GM19239 (cell line): Measurements from ENCODE around the gene CCDC107.
"Not testable (repeated sequence)": the region's sequence is repeated elsewhere in the genome, so short reads cannot be mapped to it uniquely, and the experiment has no call there.

ENCODE experiments used
- DNase-seq: peaks from one replicate; pipeline ENCODE4 v3.0.0; 2011; ENCODE audit warnings: low spot score; ENCODE audit not compliant: insufficient read length
- FAIRE-seq: peaks from 2 replicates; lab custom pipeline; 2011; peaks lifted over from hg19 to GRCh38; lab: Jason Lieb, UNC

CCDC107 gene

DNA sequence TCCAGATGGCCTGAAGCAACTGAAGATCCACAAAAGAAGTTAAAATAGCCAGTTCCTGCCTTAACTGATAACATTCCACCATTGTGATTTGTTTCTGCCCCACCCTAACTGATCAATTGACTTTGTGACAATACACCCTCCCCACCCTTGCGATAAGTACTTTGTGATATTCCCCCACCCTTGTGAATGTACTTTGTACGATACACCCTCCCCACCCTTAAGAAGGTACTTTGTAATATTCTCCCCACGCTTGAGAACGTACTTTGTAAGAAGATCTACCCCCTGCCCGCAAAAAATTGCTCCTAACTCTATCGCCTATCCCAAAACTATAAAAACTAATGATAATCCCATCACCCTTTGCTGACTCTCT, 21.2 kb upstream of the CCDC107 start:
- FAIRE-seq = not testable (repeated sequence)

DNA sequence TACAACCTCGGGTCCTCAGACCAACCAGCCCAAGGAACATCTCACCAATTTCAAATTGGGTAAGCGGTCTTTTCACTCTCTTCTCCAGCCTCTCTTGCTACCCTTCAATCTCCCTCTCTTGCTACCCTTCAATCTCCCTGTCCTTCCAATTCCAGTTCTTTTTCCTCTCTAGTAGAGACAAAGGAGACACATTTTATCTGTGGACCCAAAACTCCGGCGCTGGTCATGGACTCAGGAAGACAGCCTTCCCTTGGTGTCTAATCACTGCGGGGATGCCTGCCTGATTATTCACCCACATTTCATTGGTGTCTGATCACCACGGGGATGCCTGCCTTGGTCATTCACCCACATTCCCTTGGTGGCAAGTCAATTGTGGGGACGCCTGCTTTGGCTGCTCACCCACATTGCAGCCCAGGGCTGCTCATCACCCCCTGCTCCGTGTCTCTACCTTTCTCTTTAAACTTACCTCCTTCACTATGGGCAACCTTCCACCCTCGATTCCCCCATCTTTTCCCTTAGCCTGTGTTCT, 20.6 kb upstream of the CCDC107 start:
- DNase-seq, FAIRE-seq: not testable (repeated sequence)

More for the DNA sequence above, 21.2 kb upstream of the CCDC107 start:
- DNase-seq = not testable (repeated sequence)

DNA sequence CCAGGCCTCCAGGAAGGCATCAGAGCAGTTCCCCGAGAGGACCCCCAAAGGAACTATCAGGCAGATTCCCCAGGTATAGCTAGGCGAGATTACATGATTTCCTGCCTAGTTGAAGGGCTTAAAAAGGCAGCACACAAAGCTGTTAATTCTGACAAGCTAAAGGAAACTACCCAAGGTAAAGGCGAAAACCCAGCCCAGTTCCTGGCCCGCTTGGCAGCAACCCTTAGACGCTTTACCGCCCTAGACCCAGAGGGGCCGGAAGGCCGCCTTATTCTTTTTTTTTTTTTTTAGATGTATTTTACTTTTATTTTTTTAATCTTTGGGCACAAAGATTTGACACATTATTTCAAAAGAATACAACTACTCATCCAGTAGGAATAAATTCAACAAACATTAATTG, 19.3 kb upstream of the CCDC107 start:
- DNase-seq, FAIRE-seq: not testable (repeated sequence)

DNA sequence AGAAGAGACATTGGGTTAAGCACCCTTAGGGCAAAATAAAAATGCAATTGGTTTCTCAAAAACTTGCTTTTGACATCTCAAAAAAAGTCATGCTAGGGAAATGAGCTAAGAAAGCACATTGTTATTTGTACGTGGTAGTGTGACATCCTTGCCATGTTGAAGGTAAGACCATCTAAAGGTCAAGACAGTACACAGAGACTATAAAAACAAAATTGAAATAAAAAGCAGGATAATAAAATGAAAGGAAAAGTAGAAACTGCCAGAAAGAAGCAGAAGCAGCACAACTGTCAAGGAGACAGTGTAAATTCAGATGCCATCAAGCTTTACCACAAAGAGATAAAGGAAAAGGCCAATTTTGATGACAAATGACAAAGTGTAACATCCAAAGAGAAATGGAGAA, 18.9 kb upstream of the CCDC107 start:
- peak; percentile 89 for FAIRE-seq
- not testable (repeated sequence) for DNase-seq

DNA sequence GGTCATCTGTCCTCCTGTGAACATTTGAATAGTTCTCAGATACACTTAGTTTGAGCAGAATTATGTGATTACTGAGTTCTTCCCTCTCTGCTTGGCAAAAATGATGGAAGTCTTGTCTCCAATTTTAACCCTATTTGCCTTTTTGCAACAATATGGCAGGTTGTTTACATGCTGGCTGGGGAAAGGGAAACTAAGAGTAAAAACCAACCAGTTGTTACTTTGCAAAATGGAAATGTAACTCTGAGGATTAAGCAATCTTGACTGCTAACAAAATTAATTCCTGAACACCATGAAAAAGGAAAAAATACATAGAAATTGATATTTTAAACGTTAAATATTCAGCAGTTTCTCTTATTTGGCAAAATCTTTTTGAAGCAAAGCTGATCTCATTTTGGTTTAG, 18.5 kb upstream of the CCDC107 start:
- no peak for FAIRE-seq

DNA sequence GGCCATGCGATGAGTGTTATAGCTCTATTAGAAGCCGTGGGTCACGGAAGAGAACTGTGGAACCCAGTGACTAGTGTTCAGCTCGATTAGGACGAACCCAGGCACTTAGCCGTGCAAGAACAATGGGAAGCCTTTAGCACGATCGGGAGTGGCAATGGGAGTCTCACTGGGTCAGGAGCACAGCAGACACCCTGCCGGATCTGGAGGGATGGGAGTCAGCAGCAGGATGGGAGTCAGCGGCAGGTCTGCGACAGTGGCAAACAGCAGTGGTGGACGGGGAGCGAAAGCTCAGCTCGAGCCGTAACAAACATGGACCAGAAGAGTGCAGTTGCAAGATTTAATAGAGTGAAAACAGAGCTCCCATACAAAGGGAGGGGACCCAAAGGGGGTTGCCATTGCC, 17.7 kb upstream of the CCDC107 start:
- not testable (repeated sequence) for DNase-seq, FAIRE-seq

More for the DNA sequence above, 18.5 kb upstream of the CCDC107 start:
- DNase-seq = no peak

DNA sequence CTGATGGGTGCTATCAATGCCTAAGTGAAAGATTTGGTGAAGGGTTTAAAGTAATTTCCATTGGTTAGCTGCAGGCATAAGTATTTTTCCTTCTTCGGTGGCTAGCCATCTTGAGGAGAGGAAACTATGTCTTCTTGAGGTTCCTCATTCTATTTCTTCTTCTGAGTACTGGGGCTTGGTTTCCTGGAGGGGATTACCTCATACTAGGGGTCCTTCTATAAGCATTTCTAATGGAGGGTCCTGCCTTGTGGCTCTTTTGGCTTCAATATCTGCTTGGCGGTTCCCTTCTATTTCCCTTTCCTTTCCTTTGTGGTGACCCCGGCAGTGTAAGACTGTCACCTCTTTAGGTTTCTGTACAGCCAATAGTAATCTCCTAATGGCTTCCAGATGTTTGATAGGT, 16.6 kb upstream of the CCDC107 start:
- not testable (repeated sequence) for DNase-seq, FAIRE-seq

DNA sequence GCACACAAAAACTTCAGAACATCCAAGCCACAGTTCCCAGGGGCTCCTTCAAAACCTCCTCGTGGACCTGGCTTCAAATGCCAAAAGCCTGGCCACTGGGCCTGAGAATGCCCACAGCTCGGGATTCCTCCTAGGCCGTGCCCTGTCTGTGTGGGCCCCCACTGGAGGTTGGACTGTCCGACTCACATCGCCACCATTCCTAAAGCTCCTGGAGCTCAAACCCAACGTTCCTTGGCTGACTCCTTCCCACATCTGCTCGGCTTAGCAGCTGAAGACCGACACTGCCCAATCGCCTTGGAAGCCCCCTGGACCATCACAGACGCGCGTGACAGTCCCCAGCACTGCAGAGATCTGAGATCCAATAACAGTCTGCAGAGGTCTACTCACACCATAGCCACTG, 15.0 kb upstream of the CCDC107 start:
- DNase-seq (no peak), FAIRE-seq (no peak)

DNA sequence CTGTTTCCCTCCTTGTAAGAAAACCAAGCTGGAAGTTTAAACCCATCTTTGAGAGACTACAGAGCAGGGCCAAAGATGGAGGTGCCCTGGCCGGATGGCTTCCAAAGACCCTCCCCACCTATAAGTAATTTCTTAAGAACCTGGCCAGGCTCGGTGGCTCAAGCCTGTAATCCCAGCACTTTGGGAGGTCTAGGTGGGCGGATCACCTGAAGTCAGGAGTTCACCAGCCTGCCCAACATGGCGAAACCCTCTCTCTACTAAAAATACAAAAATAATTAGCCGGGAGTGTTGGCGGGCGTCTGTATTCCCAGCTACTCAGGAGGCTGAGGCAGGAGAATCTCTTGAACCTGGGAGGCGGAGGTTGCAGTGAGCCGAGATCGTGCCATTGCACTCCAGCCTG, 12.4 kb upstream of the CCDC107 start:
- not testable (repeated sequence) for DNase-seq, FAIRE-seq

DNA sequence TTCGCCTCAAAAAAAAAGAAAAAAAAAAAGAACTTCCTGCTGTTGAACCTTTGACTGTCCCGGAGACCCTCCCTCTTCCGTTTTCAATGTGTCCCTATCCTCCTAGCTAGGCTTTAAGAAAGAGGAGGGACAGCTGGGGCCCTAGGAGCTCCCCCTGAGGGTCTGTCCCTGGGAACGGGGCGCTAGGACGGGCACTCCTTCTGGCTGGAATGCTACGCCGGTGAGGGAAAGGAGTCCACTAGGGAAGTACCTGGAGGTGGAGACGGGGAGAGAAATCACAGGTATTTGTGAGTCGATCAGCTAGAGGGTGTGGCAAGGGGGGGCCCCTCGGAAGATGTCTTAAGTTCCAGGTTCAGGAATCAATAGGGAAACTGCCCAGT, 11.9 kb upstream of the CCDC107 start:
- FAIRE-seq (no peak), DNase-seq (no peak)

DNA sequence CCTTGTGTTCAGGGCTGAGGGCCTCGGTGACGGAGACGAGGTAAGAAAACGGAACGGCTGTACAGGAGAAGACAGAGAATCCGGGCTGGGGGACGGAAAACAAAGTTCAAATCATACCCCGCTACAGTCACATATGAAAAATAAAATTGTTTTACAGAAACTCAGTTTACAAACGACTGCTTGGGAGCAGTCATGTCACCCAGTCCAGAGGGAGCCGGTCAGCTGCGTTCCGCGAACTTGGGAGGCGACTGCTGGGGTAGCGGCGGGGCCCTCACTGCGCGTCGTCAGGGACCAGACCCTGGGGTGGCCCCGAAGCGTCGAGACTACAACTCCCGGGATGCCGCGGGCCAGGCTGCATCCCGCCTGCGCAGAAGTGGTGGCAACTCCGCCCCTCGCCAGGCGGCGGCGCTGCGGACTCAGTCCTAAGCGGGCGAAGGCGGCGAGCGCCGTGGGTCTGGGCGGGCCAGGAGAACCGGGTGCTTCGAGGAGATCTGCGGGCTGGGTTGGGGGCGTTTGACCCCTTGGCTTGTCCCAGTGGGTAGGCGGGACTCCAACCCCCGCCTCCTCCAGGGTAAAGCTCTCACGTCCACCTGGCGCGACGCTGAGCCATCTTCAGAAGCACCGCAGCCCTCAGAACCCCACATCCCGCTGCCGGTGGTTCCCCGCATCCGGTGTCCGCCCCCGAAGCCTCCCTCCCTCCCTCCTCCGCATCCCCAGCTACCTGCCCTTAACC, 11.4 kb upstream of the CCDC107 start:
- FAIRE-seq (peak; percentile 89), DNase-seq (peak; percentile 69)

DNA sequence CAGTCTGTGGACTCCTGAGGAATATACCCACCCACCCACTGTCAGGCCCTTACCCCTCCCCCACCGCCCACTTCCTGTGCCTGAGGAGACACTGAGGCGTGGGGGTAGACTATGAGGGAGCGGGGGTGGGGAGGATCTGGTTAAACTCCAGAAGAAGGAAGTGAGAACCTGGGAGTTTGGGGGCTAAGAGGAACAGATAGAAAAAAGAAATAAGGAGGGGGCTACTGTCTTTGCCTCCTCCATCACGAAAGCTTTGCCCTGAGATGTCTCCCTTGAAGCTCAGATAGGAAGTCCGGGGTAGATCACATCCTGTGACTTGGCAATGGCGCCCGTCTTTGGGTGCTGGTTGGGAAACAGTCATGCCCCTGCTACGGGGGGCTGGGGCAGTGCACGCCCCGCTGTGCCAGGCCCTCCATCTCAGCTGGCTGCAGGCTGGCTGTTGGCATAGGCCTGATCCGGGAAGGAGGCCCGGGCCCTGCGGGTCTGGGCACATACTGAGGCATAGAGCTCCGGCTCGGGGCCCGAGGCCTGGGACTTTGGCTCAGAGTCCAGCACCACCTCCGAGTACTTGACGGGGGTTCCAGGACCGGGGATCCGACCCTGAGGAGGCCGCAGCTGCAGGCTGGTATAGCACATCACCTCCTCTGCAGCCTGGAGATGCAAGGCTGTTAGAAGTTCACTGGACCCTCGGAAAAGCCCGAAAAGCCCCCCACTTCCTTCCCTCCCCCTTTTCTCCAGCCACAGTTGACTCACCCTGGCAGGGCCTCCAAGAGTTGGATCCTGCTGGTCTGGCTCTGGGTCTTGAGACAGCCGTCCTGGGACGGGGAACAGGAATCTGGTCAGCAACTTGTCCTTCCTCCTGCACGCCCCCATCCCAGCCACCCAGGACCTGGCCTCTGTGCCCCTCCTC, 8.4 kb upstream of the CCDC107 start:
- DNase-seq = no peak
- FAIRE-seq = peak; percentile 95

DNA sequence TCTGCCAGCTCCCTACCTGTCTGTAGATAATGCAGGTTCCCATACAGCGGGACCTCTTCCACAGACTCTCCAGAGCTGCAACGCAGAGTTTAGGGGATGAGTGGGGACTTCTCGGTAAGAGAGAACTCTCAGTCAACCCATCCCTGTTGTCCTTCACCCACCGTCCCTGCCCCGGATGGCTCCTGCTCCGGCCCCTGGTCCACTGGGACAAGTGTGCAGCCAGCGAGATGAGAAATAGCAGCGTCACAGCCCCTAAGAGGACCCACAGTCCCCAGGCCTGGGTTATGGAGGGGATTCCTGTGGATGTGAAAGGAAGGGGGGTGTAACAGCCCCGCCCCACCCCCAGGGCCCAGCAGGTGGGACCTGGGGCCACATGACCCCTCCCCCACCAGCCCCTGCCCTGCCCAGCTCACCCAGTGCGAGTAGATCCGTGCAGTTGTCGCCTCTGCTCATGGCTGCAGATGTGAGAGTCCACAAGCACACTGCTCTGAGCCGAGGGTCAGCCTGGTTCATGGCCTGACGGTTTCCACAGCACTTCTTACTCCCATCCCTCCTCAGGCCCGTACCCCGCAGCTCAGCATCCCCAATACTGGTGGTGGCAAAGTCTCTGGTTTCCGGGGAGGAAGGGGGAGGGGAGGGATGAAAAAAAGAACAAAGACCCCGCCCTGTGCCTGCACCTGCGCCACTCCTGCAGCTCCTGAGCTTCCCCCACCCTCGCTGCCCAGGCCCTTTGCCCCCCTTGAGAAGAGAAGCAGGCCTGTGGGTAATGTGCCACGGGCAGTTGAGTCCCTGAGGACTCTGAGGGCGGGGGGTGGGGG, 7.5 kb upstream of the CCDC107 start, which contains the start of gene SIT1:
TSS of gene SIT1 (minus strand) at position 591 of the 818 bp plus-strand sequence. CDS start at position 513, 78 bp downstream.
- DNase-seq (no peak), FAIRE-seq (no peak)

DNA sequence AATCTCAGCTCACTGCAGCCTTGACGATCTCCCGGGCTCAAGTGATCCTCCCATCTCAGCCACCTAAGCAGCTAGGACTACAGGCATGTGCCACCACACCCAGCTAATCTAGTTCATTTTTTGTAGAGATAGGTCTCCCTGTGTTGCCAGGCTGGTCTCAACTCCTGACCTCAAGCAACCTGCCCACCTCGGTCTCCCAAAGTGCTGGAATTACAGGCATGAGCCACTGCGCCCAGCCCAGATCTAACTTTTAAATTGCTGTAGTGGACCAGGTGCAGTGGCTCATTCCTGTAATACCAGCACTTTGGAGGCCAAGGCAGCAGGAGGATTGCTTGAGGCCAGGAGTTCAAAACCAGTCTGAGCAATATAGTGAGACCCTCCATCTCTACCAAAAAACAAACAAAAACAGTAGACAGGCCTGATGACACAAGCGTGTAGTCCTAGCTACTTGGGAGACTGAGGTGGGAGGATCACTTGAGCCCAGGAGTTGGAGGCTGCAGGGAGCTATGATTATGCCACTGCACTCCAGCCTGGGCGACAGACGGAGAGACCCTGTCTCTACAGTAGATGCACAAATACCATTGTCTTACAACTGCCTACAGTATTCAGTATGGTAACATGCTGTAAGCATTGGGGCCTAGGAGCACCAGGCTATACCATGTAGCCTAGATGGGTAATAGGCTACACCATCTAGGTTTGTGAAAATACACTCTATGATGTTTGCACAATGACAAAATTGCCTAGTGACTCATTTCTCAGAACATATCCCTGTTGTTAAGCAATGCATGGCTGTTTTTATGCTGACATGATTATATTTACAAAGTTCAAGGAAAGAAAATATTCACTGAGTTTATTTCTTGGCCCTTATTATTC, 5.9 kb upstream of the CCDC107 start:
- no peak for FAIRE-seq
- no peak for DNase-seq

DNA sequence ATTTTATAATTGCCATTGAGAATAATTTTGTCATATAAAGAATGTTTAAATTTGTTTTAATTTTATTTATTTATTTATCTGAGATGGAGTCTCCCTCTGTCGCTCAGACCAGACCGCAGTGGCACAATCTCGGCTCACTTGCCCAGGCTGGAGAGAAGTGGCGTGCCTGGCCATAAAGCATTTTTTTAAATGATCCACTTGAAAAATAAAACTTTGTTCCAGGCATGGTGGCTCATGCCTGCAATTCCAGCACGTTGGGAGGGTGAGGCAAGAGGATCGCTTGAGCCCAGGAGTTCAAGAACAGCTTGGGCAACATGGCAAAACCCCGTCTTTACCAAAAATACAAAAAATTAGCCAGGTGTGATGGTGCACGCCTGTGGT, 5.3 kb upstream of the CCDC107 start:
- no peak for DNase-seq
- no peak for FAIRE-seq

DNA sequence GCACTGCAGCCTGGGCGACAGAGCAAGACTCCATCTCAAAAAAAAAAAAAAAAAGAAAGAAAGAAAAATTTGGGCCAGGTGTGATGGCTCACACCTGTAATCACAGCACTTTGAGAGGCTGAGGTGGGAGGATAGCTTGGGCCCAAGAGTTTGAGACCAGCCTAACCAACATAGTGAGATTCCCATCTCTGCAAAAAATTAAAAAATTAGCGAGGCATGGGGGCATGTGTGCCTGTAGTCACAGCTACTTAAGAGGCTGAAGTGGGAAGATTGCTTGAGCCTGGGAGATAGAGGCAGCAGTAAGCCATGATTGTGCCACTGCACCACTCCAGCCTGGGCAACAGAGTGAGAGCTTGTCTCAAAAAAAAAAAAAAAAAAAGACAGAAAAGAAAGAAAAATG, 4.5 kb upstream of the CCDC107 start:
- no peak for FAIRE-seq
- DNase-seq = no peak

DNA sequence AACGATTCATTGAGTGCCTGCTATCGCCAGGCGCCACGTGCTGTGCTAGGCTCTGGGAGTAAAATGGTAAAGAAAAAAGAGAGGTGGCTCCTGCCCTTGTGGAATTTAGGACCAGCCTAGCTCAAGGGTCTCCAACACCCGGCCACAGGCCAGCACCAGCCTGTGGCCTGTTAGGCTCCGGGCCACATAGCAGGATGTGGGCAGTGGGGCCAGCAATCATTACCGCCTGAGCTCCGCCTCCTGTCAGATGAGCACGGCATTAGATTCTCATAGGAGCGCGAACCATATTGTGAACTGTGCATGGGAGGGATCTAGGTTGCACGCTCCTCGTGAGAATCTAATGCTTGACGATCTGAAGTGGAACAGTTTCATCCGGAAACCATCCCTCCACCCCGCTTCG, 1.7 kb upstream of the CCDC107 start:
- FAIRE-seq = no peak
- DNase-seq = no peak

DNA sequence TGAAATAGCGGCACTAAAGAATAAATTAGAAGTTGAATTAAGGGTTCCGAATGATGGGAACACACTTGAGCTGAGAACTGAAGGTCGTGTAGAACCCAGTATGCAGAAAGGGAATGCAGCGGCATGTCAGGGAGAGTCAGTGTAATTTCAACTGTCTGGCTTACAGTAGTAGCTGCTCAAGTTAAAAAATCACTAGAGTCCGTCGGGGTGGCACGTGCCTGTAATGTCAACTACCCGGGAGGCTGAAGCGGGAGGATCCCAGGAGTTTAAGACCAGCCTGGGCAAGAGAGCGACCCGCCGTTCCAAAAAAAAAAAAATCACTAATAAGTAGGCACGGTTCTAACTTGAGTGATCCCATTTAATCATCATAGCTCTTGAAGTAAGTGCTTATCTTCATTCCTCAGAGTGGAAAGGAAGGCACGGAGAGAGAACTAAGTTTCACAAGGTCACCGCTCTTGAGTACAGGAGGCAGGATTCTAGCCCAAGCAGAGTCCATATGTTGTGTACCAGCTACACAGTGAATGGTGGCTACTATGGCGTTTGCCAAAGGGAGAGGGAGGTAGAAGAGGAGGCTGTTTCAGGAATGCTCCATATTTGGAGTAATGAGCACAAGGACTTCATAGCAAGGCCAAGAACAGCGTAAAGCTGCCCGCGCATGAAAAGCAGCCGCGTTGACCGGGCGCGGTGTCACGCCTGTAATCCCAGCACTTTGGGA, 1.1 kb upstream of the CCDC107 start:
- DNase-seq = no peak
- FAIRE-seq = peak; percentile 8
